K562 (cell line): Measurements from ENCODE around the gene TMED6. TPM values are rescaled to one million over a fixed set of nuclear protein-coding genes. Genes with fewer than 3 reads are reported as not detected.

Experiments
- CCNT2 ChIP-seq: IDR thresholded peaks from 2 replicates; pipeline ENCODE4 v1.6.1; 2011; ENCODE audit warnings: borderline replicate concordance, low read depth, mild to moderate bottlenecking, moderate library complexity, mixed read lengths, low read length; ENCODE audit not compliant: insufficient read length; ENCODE audit errors: extremely low read depth
- FOXA3 ChIP-seq, 2 experiments: fragments of 450-650 bp in 1 of 2; sonication (generic) in 1 of 2; formaldehyde crosslinking; IDR thresholded peaks in 1 of 2; conservative IDR thresholded peaks in 1 of 2; 2 replicates each; pipeline versions ENCODE4 v1.4.0 to v1.8.0; 2020 to 2022; ENCODE audit warnings: mild to moderate bottlenecking in 2 of 2, missing genetic modification reagents in 1 of 2
- NCOA2 ChIP-seq, 2 experiments: fragments of 450-650 bp; IDR thresholded peaks; 2 replicates each; pipeline ENCODE4 v1.6.1; 2018; ENCODE audit warnings: mild to moderate bottlenecking in 2 of 2, moderate library complexity in 1 of 2; ENCODE audit not compliant: partially characterized antibody in 2 of 2
- PCBP2 ChIP-seq: fragments of 200-400 bp; formaldehyde crosslinking; IDR thresholded peaks from 2 replicates; pipeline ENCODE4 v1.6.1; 2018; ENCODE audit warnings: low read length, low read depth, mild to moderate bottlenecking, moderate library complexity; ENCODE audit not compliant: poor library complexity, severe bottlenecking
- PURB ChIP-seq: sonication (generic); formaldehyde crosslinking; IDR thresholded peaks from 2 replicates; pipeline ENCODE4 v1.9.0; 2021; ENCODE audit warnings: low read depth, mild to moderate bottlenecking, missing genetic modification reagents
- RAD51 ChIP-seq: fragments of 450-650 bp; IDR thresholded peaks from 2 replicates; pipeline ENCODE4 v1.7.1; 2016; ENCODE audit warnings: low read depth, mild to moderate bottlenecking, borderline replicate concordance
- RFX5 ChIP-seq: IDR thresholded peaks from 2 replicates; pipeline ENCODE4 v1.6.1; 2011; ENCODE audit warnings: low read depth, mild to moderate bottlenecking, improper control_type of control experiment, low read length
- RNF2 ChIP-seq: sonication (generic); IDR thresholded peaks from 2 replicates; pipeline ENCODE4 v1.6.1; 2016
- SNIP1 ChIP-seq: fragments of 450-650 bp; IDR thresholded peaks from 2 replicates; pipeline ENCODE4 v1.7.1; 2017; ENCODE audit warnings: low read depth, mild to moderate bottlenecking
- SRF ChIP-seq, 2 experiments: fragments of 250-450, 450-650 bp in 1 of 2; sonication (Bioruptor Pico) in 1 of 2; sonication (generic) in 1 of 2; formaldehyde crosslinking; IDR thresholded peaks; 2 replicates each; pipeline versions ENCODE4 v1.5.0 to v1.5.1; 2020 to 2022; ENCODE audit warnings: mild to moderate bottlenecking in 1 of 2, missing genetic modification reagents in 1 of 2
- TCFL5 ChIP-seq: fragments of 250-450 bp; sonication (Bioruptor Pico); conservative IDR thresholded peaks from 2 replicates; pipeline ENCODE4 v1.6.1; 2021; ENCODE audit warnings: mild to moderate bottlenecking, moderate library complexity, matching md5 sums
- ZNF57 ChIP-seq: fragments of 450-650 bp; formaldehyde crosslinking; IDR thresholded peaks from 2 replicates; pipeline ENCODE4 v1.4.0; 2020; ENCODE audit warnings: mild to moderate bottlenecking, moderate library complexity
- ZNF77 ChIP-seq: fragments of 250-450 bp; sonication (Bioruptor Pico); IDR thresholded peaks from 2 replicates; pipeline ENCODE4 v1.5.0; 2020
- polyA plus RNA-seq, 8 experiments: library from polyadenylated mRNA; depleted of rRNA in 4 of 8; stranded (reverse) in 5 of 8; unstranded in 3 of 8; fragments of >200 nt; fragmentation: Nextera tagmentation in 2 of 8; fragmentation: Illumina TruSeq in 1 of 8; extraction: Ambion mirVana in 2 of 8; extraction: Trizol in 1 of 8; gene quantifications; 2 replicates each; pipeline versions ENCODE4 v1.2.1 to v1.2.3, GENCODE V29; 2011 to 2014; ENCODE audit warnings: inconsistent platforms in 1 of 8, missing spikeins in 1 of 8
- total RNA-seq, 7 experiments: library from RNA; depleted of rRNA in 6 of 7; stranded (reverse); fragments of >200 nt in 6 of 7; fragmentation: Illumina TruSeq in 2 of 7; extraction: Trizol in 2 of 7; gene quantifications; 2 replicates each; pipeline versions ENCODE4 v1.2.1 to v1.2.3, GENCODE V29; 2011 to 2021; ENCODE audit warnings: low replicate concordance in 1 of 7
- TF ChIP-seq, protein P1 (sequence below): fragments of 250-450 bp; sonication (Bioruptor Pico); IDR thresholded peaks from 2 replicates; pipeline ENCODE4 v1.4.0; 2020; ENCODE audit warnings: mild to moderate bottlenecking, moderate library complexity
- TF ChIP-seq, protein P2 (sequence below): fragments of 250-450 bp; sonication (Bioruptor Pico); IDR thresholded peaks from 2 replicates; pipeline ENCODE4 v1.5.0; 2021; ENCODE audit warnings: mild to moderate bottlenecking, borderline replicate concordance
- TF ChIP-seq, protein P3 (sequence below), 2 experiments: fragments of 450-650 bp in 1 of 2; IDR thresholded peaks; 2 replicates each; pipeline ENCODE4 v1.6.1; 2011 to 2017; ENCODE audit warnings: low read depth in 2 of 2, antibody characterized with exemption in 1 of 2, borderline replicate concordance in 1 of 2, low read length in 1 of 2, mild to moderate bottlenecking in 1 of 2, mixed read lengths in 1 of 2; ENCODE audit not compliant: control insufficient read depth in 1 of 2

The TMED6 gene
- total and polyA plus RNA-seq, 9 of the 15 experiments (the other 6 are each of a cell fraction or from before 2014, with no cell fraction given) = 0.14 to 0.45 (median 0.25) TPM; not detected in 2

DNA sequence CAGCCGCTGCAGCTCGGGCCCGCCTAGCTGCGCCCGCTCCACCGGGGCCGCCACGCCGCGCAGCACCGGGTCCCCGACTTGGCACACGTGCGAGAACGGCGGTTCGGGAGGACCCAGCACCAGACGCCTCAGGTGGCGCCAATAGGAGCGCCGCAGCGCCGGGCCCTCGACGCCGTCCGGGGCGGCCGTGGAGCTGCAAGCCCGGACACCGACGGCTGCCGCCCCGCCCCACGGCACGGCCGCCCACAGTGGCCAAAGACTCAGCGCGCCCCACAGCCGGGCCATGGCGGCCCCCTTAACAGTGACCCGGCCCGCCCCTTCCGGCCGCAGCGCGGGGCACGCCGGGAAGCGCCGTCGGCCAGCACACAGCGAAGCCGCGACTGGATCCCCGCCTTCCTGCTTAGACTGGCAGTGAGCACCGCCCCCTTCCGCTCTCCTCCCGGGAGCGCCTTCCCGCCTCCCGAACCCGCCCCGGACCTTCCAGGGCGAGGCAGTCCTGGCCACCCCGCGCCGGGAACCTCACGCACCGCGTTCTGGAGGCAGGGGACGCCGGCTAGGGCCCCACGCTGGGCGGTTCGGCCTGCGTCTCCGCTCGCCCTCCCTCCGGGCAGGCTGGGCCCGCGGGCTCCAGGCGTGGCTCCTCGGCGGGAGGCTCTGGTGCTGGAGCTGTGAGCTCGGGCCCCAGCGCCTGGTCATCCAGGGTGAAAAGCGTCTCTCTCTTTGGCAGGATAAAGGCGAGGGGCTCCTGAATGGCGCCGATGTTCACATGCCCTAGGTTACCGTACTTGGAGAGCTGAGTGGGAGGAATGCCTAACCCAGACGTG, 21.1 kb downstream of the TMED6 start, which contains the start of gene PDF (continued):
- TF ChIP-seq, protein P1, sequence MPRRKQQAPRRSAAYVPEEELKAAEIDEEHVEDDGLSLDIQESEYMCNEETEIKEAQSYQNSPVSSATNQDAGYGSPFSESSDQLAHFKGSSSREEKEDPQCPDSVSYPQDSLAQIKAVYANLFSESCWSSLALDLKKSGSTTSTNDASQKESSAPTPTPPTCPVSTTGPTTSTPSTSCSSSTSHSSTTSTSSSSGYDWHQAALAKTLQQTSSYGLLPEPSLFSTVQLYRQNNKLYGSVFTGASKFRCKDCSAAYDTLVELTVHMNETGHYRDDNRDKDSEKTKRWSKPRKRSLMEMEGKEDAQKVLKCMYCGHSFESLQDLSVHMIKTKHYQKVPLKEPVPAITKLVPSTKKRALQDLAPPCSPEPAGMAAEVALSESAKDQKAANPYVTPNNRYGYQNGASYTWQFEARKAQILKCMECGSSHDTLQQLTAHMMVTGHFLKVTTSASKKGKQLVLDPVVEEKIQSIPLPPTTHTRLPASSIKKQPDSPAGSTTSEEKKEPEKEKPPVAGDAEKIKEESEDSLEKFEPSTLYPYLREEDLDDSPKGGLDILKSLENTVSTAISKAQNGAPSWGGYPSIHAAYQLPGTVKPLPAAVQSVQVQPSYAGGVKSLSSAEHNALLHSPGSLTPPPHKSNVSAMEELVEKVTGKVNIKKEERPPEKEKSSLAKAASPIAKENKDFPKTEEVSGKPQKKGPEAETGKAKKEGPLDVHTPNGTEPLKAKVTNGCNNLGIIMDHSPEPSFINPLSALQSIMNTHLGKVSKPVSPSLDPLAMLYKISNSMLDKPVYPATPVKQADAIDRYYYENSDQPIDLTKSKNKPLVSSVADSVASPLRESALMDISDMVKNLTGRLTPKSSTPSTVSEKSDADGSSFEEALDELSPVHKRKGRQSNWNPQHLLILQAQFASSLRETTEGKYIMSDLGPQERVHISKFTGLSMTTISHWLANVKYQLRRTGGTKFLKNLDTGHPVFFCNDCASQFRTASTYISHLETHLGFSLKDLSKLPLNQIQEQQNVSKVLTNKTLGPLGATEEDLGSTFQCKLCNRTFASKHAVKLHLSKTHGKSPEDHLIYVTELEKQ (CRISPR knock-in tag) = no peak
- TF ChIP-seq SNIP1 (no peak), FOXA3 (CRISPR knock-in tag; conservative IDR thresholded peaks at IDR 0.05 in 1 of 2, IDR thresholded peaks at IDR 0.05 in 1 of 2) (no peak), RAD51 (no peak), TCFL5 (CRISPR knock-in tag) (no peak), RFX5 (no peak), ZNF57 (no peak), RNF2 (0 out of 2 replicates have a peak, but pooled peaks have one; percentile 28), PURB (CRISPR knock-in tag) (no peak), ZNF77 (CRISPR knock-in tag) (no peak), PCBP2 (no peak), SRF (CRISPR knock-in tag; IDR thresholded peaks at IDR 0.05) (peak; percentile 35 to 70; a peak in 1 of 4 replicates), CCNT2 (peak; percentile 95), NCOA2 (IDR thresholded peaks at IDR 0.05; ENCODE audit: partially characterized antibody in 2 of 2) (no peak)
- TF ChIP-seq, protein P2, sequence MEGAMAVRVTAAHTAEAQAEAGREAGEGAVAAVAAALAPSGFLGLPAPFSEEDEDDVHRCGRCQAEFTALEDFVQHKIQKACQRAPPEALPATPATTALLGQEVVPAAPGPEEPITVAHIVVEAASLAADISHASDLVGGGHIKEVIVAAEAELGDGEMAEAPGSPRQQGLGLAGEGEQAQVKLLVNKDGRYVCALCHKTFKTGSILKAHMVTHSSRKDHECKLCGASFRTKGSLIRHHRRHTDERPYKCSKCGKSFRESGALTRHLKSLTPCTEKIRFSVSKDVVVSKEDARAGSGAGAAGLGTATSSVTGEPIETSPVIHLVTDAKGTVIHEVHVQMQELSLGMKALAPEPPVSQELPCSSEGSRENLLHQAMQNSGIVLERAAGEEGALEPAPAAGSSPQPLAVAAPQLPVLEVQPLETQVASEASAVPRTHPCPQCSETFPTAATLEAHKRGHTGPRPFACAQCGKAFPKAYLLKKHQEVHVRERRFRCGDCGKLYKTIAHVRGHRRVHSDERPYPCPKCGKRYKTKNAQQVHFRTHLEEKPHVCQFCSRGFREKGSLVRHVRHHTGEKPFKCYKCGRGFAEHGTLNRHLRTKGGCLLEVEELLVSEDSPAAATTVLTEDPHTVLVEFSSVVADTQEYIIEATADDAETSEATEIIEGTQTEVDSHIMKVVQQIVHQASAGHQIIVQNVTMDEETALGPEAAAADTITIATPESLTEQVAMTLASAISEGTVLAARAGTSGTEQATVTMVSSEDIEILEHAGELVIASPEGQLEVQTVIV = no peak
- TF ChIP-seq, protein P3, sequence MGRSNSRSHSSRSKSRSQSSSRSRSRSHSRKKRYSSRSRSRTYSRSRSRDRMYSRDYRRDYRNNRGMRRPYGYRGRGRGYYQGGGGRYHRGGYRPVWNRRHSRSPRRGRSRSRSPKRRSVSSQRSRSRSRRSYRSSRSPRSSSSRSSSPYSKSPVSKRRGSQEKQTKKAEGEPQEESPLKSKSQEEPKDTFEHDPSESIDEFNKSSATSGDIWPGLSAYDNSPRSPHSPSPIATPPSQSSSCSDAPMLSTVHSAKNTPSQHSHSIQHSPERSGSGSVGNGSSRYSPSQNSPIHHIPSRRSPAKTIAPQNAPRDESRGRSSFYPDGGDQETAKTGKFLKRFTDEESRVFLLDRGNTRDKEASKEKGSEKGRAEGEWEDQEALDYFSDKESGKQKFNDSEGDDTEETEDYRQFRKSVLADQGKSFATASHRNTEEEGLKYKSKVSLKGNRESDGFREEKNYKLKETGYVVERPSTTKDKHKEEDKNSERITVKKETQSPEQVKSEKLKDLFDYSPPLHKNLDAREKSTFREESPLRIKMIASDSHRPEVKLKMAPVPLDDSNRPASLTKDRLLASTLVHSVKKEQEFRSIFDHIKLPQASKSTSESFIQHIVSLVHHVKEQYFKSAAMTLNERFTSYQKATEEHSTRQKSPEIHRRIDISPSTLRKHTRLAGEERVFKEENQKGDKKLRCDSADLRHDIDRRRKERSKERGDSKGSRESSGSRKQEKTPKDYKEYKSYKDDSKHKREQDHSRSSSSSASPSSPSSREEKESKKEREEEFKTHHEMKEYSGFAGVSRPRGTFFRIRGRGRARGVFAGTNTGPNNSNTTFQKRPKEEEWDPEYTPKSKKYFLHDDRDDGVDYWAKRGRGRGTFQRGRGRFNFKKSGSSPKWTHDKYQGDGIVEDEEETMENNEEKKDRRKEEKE (IDR thresholded peaks at IDR 0.05; ENCODE audit: borderline replicate concordance in 1 of 2, control insufficient read depth in 1 of 2, low read depth in 2 of 2, low read length in 1 of 2) = no peak
